Activated CD4-positive, alpha-beta memory T cell treated with anti-CD3 and anti-CD28 coated beads for 36 hours (primary cell): ENCODE measurements around the gene ATP2B3. TPM values are rescaled to one million over a fixed set of nuclear protein-coding genes. Genes with fewer than 3 reads are reported as not detected.

ENCODE experiments used
- CTCF ChIA-PET: fragments of 350-600 bp; sonication (Branson Sonifier 250); formaldehyde crosslinking; loops from one replicate; lab custom pipeline; 2021; ENCODE audit warnings: antibody characterized with exemption, inconsistent platforms; lab: Charles Lee
- POLR2A ChIA-PET: fragments of 350-600 bp; sonication (Branson Sonifier 250); formaldehyde crosslinking; loops from one replicate; lab custom pipeline; 2021; ENCODE audit warnings: antibody characterized with exemption; lab: Charles Lee
- DNase-seq: peaks from one replicate; pipeline ENCODE4 v3.0.0-alpha.2; 2020
- H3K27ac Mint-ChIP-seq: one replicate; pipeline ENCODE4 v1.8.0; 2021; ENCODE audit warnings: mixed read lengths
- H3K27me3 Mint-ChIP-seq: one replicate; pipeline ENCODE4 v1.8.0; 2021; ENCODE audit warnings: mixed read lengths
- H3K36me3 Mint-ChIP-seq: one replicate; pipeline ENCODE4 v1.8.0; 2021; ENCODE audit warnings: mixed read lengths
- H3K4me1 Mint-ChIP-seq: one replicate; pipeline ENCODE4 v1.8.0; 2021; ENCODE audit warnings: low read depth, mixed read lengths
- H3K4me3 Mint-ChIP-seq: one replicate; pipeline ENCODE4 v1.8.0; 2021; ENCODE audit warnings: mild to moderate bottlenecking, mixed read lengths
- H3K9me3 Mint-ChIP-seq: one replicate; pipeline ENCODE4 v1.8.0; 2021; ENCODE audit warnings: mixed read lengths
- intact Hi-C: fragments of 100-400 bp; cut with micrococcal nuclease; formaldehyde crosslinking; loops from one replicate; pipeline ENCODE4 v1.15.1; 2023
- total RNA-seq, 2 experiments: library from RNA; stranded (reverse); gene quantifications; one replicate each; pipeline ENCODE4 v1.2.3, GENCODE V29; 2021

Gene ATP2B3
- total RNA-seq, 2 experiments from 2014 or later = not detected

DNA sequence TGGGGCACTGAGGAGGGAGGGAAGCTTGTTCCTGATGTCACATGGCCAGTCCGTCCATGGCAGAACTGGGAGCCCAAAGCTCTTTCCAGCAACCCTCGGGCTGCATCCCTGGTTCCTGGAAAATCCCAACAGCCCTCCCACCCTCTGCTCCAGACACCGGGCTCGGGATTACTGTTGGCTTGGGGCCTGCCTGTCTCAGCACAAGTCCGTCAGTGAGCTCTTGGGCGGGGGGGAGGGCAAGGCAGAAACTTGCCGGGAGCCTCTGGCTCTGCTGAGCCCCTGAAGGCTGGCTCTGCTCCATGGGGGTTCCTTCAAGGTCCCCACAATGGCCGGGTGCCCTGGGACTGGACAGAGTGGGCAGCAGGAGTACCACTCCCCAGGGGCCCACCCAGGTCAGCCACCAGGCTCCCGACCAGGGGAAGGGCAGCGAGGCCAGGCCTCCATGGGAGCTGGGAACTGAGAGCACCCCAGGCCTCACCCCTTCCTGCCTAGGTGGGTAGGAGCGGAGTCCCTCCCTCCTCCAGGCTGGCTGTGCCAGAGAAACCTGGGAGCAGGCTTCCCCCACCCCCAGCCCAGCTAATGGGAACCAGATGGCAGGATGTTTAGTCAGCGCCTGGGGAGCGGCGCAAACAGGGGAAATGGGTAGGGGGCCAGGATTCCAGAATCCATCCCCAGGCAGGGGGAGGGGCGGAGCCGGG, 40.6 kb upstream of the ATP2B3 start:
- intact Hi-C loops = loop anchor here (10.0 kb wide), 2 partner anchors 318 to 458 kb away; partner anchors contain the start of genes IDH3G, NAA10 and SSR4
- POLR2A ChIA-PET = no interaction called here
- H3K36me3 Mint-ChIP-seq = no peaks in the 10 kb centered on the region
- H3K27ac Mint-ChIP-seq = no peak overlapping the region
- DNase-seq = no peak
- CTCF ChIA-PET = no interaction called here
- no peaks in the 10 kb centered on the region for H3K27me3 Mint-ChIP-seq
- H3K4me3 Mint-ChIP-seq = no peak overlapping the region
- peaks cover 2% of the 10 kb centered on the region for H3K4me1 Mint-ChIP-seq
- H3K9me3 Mint-ChIP-seq = no peaks in the 10 kb centered on the region

DNA sequence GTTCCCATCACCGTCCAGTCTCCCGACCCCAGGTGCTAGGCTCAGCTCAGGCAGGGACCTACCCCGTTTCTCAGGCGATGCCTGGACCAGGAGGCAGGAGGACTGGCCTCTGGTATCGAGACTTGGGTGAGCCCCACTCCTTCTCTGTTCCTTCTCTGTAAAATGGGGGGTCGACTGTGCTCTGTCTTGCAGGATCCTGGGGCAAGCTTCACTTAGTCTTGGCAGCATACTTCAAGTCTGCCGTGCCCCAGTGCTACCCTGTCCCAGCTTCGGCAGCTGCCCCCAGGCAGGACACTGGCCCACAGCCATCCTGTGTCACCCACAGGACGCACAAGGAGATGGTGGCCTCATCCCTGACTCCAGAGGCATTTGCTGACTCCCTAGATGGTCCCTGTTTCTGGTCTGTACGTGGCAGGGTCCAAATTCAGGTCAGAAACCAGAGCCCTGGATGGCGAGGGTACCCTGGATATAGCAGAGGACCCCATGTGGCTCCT, 40.0 kb upstream of the ATP2B3 start:
- H3K4me1 Mint-ChIP-seq = peaks cover 2% of the 10 kb centered on the region
- no peak for DNase-seq
- POLR2A ChIA-PET = no interaction called here
- intact Hi-C loops = loop anchor here (10.0 kb wide), 2 partner anchors 317 to 457 kb away; partner anchors contain the start of genes IDH3G, NAA10 and SSR4
- no peak overlapping the region for H3K4me3 Mint-ChIP-seq
- no peaks in the 10 kb centered on the region for H3K9me3 Mint-ChIP-seq
- H3K36me3 Mint-ChIP-seq = no peaks in the 10 kb centered on the region
- no peaks in the 10 kb centered on the region for H3K27me3 Mint-ChIP-seq
- CTCF ChIA-PET = no interaction called here
- no peak overlapping the region for H3K27ac Mint-ChIP-seq

DNA sequence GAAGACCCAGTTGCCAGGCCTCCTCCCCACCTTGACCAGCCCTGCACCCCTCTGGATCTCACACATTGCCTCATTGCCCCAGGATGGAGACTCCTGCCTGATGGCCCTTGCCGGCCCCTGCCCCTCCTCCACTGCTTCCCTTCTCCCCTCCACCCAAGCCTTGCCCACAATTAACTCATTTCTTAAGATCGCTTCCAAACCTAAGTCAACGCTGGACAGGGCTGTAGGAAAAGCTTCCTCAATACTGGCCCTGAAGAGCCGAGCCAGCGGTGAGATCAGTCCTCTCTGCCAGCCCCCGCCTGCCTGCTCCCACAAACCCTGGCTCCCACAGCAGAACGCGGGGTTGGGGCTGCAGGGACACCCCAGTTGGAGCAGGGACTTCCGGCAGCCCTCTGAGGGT, 39.5 kb upstream of the ATP2B3 start:
- ChIA-PET POLR2A (no interaction called here), CTCF (no interaction called here)
- H3K4me1 Mint-ChIP-seq = peaks cover 2% of the 10 kb centered on the region
- H3K4me3 Mint-ChIP-seq = no peak overlapping the region
- no peaks in the 10 kb centered on the region for H3K36me3 Mint-ChIP-seq
- H3K27me3 Mint-ChIP-seq = no peaks in the 10 kb centered on the region
- DNase-seq = no peak
- intact Hi-C loops = loop anchor here (10.0 kb wide), 2 partner anchors 317 to 457 kb away; partner anchors contain the start of genes IDH3G, NAA10 and SSR4
- no peaks in the 10 kb centered on the region for H3K9me3 Mint-ChIP-seq
- H3K27ac Mint-ChIP-seq = no peak overlapping the region

DNA sequence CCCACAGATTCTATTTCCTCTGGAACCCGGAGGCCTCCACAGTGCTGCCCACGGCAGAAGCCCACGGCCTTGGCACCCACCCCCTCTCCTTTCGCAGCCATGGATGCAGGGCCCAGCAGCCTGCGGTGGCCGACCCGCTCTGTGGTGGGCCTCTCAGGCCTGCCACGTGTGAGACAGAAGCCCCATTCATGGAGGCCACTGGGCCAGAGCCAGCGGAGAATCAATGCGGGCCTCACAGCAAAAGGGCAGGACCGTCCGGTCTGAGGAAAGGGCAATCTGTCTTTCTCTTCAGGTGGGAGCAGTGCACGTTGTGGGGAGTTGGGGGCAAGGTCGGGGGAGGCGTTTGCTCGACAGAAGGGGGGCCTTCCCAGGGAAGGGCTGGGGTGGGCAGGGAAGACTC, 38.7 kb upstream of the ATP2B3 start:
- Mint-ChIP-seq H3K4me1 (peaks cover 2% of the 10 kb centered on the region), H3K27ac (no peak overlapping the region), H3K4me3 (no peak overlapping the region), H3K36me3 (no peaks in the 10 kb centered on the region), H3K27me3 (no peaks in the 10 kb centered on the region), H3K9me3 (no peaks in the 10 kb centered on the region)
- POLR2A ChIA-PET = no interaction called here
- no peak for DNase-seq
- intact Hi-C loops = loop anchor here (10.0 kb wide), 2 partner anchors 316 to 456 kb away; partner anchors contain the start of genes IDH3G, NAA10 and SSR4
- CTCF ChIA-PET = no interaction called here

DNA sequence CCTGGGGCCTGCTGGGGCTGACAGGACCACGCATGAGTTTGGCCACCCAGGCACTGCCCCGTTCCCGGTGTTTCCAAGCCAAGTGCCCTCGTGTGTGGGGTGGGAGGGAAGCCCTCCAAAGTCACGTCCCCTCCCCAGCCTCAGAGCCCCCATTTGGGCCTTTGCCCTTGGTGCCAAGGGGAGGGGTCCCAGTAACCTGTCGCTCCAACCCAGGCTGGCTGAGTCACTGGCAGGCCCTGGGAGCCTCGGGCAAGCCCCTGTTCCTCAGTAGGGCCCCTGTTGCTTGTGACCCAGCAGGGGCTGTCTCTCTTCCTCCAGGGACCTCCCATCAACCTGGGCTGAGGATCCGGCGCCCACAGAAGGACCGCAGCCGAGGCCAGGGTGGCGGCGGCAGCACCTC, 36.4 kb upstream of the ATP2B3 start:
- Mint-ChIP-seq H3K36me3 (no peaks in the 10 kb centered on the region), H3K27ac (no peak overlapping the region), H3K4me3 (no peak overlapping the region), H3K9me3 (no peaks in the 10 kb centered on the region), H3K27me3 (no peaks in the 10 kb centered on the region), H3K4me1 (no peaks in the 10 kb centered on the region)
- intact Hi-C loops = no loop called here
- ChIA-PET POLR2A (no interaction called here), CTCF (no interaction called here)
- no peak for DNase-seq

DNA sequence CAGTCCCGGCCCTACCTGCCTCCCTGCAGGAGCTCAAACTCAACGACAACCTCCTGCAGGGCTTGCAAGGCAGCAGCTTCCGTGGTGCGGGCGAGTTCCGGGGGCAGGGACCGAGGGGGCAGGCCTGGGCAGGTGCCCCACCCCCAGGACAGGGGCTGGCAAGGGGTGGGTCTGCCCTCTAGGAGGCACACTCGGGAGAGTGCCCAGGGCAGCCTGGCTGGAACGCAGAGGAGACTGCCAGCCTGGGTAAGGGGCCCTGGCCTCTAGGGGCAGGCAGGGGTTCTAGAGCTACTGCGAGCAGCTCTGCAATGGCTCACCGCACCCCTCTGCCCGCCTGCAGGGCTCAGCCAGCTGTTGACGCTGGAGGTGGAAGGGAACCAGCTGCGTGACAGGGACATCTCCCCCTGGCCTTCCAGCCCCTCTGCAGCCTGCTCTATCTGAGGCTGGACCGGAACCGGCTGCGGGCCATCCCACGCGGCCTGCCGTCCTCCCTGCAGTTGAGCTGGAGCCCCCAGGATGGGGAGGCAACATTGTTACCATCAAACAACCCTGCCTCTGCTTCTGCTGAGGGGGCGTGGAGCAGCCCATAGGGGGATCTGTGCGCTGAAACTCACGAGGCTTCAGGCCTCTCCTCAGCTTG, 34.9 kb upstream of the ATP2B3 start:
- POLR2A ChIA-PET = no interaction called here
- no peaks in the 10 kb centered on the region for H3K4me1 Mint-ChIP-seq
- no peak for DNase-seq
- H3K27me3 Mint-ChIP-seq = no peaks in the 10 kb centered on the region
- H3K9me3 Mint-ChIP-seq = no peaks in the 10 kb centered on the region
- intact Hi-C loops = no loop called here
- H3K4me3 Mint-ChIP-seq = no peak overlapping the region
- no peaks in the 10 kb centered on the region for H3K36me3 Mint-ChIP-seq
- CTCF ChIA-PET = no interaction called here
- H3K27ac Mint-ChIP-seq = no peak overlapping the region

DNA sequence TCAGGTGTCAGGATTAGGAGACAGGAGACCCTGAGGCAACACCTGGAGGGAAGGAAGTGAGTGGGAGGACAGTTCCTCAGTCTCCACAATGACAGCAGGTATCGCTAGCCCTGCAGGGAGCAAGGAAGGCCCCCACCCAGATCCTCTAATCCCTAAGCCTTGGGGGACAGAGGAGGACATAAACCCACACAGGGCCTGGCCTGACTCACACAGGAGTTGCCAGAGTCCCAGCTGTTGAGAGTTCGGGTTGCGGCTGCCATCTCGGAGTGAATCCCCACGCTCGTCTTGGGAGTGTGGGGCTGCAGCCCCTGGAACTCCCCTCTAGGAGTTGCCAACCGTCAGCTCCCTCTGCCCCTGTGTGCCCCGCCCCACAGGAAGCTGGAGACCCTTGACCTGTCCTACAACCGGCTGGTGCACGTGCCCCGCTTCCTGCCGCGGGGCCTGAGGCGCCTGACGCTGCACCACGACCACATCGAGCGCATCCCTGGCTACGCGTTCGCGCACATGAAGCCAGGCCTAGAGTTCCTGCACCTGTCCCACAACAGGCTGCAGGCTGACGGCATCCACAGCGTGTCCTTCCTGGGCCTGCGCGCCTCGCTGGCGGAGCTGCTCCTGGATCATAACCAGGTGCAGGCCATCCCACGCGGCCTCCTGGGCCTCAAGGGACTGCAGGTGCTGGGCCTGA, 31.9 kb upstream of the ATP2B3 start:
- Mint-ChIP-seq H3K27ac (no peak overlapping the region), H3K27me3 (no peaks in the 10 kb centered on the region), H3K9me3 (no peaks in the 10 kb centered on the region), H3K4me3 (no peak overlapping the region), H3K4me1 (no peaks in the 10 kb centered on the region), H3K36me3 (no peaks in the 10 kb centered on the region)
- DNase-seq = no peak
- CTCF ChIA-PET = no interaction called here
- intact Hi-C loops = no loop called here
- POLR2A ChIA-PET = no interaction called here

DNA sequence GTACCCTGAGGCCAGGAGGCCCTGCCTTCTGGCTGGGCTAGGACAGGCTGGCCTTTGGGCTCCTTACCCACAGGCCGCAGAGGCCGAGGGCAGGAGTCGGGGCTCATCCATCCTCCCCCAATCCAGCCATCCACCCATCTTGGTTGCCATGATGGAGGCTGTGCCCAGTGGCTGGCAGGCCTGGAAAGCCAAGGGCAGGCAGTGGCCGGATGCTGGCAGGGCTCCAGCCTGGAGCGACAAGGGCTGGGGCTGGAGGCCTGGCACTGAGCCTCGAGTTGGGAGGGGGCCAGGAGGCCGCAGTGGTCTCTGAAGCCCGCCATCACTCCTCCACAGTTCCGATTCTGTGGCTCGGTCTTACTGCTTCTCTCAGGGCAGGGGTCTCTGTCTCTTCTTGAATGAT, 31.3 kb upstream of the ATP2B3 start:
- CTCF ChIA-PET = no interaction called here
- Mint-ChIP-seq H3K27ac (no peak overlapping the region), H3K9me3 (no peaks in the 10 kb centered on the region), H3K36me3 (no peaks in the 10 kb centered on the region), H3K4me3 (no peak overlapping the region), H3K4me1 (no peaks in the 10 kb centered on the region), H3K27me3 (no peaks in the 10 kb centered on the region)
- no peak for DNase-seq
- POLR2A ChIA-PET = no interaction called here
- intact Hi-C loops = no loop called here

DNA sequence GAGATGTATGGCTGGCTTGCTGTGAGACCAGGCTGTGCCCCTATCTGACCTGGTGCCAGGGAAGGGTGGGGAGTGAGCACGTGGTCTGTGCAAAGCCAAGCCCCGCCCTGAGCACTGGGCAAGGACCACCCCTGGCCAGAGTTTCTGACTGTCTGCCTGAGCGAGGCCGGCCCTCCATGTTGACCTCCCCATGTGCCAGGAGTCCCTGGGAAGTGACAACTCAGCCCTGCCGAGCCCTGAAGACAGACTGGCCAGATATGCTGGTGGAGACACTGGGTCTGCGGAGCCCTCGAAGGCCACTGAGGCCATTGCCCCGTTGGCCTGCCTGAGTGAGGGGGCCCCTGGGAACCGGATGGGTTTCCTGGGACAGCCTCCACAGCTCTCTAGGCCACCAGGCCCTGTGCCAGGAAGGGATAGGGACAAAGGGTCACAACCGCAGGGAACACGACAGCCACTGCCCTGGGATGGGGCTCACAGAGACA, 29.8 kb upstream of the ATP2B3 start:
- CTCF ChIA-PET = no interaction called here
- intact Hi-C loops = no loop called here
- Mint-ChIP-seq H3K36me3 (no peaks in the 10 kb centered on the region), H3K27ac (no peak overlapping the region), H3K4me1 (no peaks in the 10 kb centered on the region), H3K9me3 (no peaks in the 10 kb centered on the region), H3K4me3 (no peak overlapping the region), H3K27me3 (no peaks in the 10 kb centered on the region)
- no peak for DNase-seq
- POLR2A ChIA-PET = no interaction called here

DNA sequence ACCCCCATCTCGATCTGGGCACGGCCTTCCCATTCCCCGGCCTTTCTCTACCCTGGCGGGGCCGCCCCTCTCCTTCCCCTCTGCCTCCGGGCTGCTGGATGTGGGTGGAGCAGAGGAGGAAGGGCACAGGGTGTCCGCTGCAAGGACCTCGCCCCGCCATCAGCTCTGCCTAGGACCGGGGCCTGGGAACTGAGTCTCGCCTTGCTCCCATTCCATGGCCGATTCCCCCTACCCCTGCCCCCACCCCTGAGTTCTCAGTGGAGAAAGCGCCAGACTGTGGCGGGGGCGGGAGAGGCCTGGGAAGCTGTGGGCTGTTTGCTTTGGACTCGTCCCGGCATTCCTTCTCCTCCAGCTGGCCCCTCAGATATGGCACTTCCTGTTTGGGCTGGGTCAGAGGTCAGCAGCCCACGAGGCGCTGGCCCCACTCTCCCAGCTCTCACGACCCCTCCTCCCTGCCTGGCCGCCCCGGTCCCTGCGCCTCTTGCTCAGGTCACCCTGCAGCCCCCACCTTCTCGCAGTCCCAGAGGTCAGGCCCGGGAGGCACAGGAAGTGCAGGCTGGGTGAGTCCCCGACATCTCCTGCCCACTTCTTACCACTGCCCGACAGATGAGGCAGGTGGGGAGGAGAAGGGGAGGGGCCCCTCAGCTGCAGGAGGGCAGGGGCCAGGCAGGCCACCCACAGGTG, 29.1 kb upstream of the ATP2B3 start:
- CTCF ChIA-PET = no interaction called here
- H3K9me3 Mint-ChIP-seq = no peaks in the 10 kb centered on the region
- H3K4me1 Mint-ChIP-seq = no peaks in the 10 kb centered on the region
- no peaks in the 10 kb centered on the region for H3K27me3 Mint-ChIP-seq
- H3K4me3 Mint-ChIP-seq = no peak overlapping the region
- intact Hi-C loops = no loop called here
- no peak for DNase-seq
- no peak overlapping the region for H3K27ac Mint-ChIP-seq
- POLR2A ChIA-PET = no interaction called here
- no peaks in the 10 kb centered on the region for H3K36me3 Mint-ChIP-seq

DNA sequence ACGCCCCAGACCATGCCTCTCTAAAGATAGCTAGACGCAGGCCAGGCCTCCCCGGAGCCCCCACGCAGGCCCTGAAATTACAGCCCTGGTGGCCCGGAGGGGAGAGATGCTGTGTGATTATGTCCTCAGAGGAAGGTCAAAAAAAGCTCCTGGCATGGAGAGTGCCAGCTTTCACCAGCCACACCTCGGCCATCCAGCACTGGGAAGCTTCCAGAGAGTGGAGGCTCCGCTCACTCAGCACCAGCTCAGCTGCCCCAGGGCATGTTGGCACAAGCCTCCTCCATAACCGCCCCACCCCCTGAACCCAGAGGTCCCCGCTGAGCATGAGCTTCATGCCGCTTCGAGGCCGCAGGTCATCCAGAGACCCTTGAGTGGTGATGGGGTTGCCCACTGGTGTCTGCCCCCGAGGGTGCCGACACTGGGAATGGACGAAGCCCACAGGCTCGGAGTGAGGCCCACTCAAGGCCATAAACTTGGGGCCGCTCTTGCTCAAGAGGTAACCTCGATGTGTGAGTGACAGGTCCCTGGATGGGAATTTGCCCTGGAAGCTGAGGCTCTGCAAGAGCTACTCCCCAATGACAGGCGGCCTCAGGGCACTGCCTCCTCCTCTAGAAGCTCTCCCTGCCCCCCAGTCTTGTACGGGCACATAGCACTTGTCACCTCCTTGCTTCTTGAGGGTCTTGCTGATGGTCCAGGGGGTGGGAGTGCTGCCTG, 27.1 kb upstream of the ATP2B3 start:
- POLR2A ChIA-PET = no interaction called here
- Mint-ChIP-seq H3K36me3 (no peaks in the 10 kb centered on the region), H3K27ac (no peak overlapping the region), H3K27me3 (no peaks in the 10 kb centered on the region), H3K4me3 (no peak overlapping the region), H3K9me3 (no peaks in the 10 kb centered on the region), H3K4me1 (peaks cover 2% of the 10 kb centered on the region)
- DNase-seq = no peak
- CTCF ChIA-PET = interaction anchor here (0.9 kb wide), 1 partner anchor 17 kb away, joined by 3 read pairs; no protein-coding TSS in a partner anchor
- intact Hi-C loops = no loop called here
